ENCODE data around the gene SULT2A1. TPM values are rescaled to one million over a fixed set of nuclear protein-coding genes. Genes with fewer than 3 reads are reported as not detected.

The SULT2A1 gene
- total RNA-seq, 1 donor from 2014 or later: 4.4 TPM

DNA sequence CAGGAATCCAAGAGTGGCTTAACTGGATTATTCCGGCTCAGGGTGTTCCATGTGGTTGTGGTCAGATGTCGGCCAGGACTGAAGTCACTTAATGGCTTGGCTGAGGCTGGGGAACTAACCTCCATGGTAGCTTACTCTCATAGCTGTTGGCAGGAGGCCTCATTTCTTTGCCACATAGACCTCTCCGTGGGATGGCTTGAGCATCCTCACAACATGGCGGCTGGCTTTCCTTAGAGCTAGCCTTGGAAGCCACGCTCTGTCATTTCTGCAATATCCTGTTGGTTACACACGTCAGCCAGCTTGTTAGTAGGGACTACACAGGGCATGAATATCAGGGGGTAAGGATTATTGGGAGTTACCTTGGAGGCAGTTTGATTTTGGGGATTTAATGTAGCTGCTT is 59.3 kb downstream of the SULT2A1 start:
- H3K27me3 Mint-ChIP-seq: peaks cover 6% of the 10 kb centered on the region
- peaks cover 9% of the 10 kb centered on the region for H3K4me1 Mint-ChIP-seq (ENCODE audit: unreplicated experiment)
- TF ChIP-seq, protein P1, sequence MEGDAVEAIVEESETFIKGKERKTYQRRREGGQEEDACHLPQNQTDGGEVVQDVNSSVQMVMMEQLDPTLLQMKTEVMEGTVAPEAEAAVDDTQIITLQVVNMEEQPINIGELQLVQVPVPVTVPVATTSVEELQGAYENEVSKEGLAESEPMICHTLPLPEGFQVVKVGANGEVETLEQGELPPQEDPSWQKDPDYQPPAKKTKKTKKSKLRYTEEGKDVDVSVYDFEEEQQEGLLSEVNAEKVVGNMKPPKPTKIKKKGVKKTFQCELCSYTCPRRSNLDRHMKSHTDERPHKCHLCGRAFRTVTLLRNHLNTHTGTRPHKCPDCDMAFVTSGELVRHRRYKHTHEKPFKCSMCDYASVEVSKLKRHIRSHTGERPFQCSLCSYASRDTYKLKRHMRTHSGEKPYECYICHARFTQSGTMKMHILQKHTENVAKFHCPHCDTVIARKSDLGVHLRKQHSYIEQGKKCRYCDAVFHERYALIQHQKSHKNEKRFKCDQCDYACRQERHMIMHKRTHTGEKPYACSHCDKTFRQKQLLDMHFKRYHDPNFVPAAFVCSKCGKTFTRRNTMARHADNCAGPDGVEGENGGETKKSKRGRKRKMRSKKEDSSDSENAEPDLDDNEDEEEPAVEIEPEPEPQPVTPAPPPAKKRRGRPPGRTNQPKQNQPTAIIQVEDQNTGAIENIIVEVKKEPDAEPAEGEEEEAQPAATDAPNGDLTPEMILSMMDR (conservative IDR thresholded peaks at IDR 0.05): no peak
- H3K27ac Mint-ChIP-seq: no peak overlapping the region
- no peaks in the 10 kb centered on the region for H3K9me3 Mint-ChIP-seq
- H3K36me3 Mint-ChIP-seq: no peaks in the 10 kb centered on the region
- H3K4me3 Mint-ChIP-seq: no peak overlapping the region
- DNase-seq (ENCODE audit: extremely low spot score, unreplicated experiment): no peak

DNA sequence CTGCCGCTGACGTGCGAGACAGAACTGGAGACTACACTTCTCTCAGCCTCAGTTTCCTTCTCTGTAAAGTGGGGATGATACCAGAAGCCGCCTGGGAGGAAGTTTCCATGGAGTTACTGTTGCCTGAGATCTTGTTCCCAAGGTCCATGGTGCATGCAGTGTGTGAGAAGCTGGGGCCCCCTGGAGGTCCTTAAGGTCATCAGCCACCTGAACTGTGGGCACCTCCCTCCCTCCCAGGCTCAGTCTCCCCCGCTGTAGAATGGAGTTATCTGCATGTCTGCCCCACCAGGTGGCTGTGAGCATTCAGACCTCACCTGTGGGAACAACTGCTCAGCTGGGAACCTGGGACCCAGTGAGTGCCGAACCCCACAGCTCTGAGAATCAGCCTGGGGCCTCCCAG is 61.7 kb downstream of the SULT2A1 start:
- peaks cover 22% of the 10 kb centered on the region for H3K4me1 Mint-ChIP-seq (ENCODE audit: unreplicated experiment)
- DNase-seq (ENCODE audit: extremely low spot score, unreplicated experiment): no peak
- H3K27ac Mint-ChIP-seq: no peak overlapping the region

DNA sequence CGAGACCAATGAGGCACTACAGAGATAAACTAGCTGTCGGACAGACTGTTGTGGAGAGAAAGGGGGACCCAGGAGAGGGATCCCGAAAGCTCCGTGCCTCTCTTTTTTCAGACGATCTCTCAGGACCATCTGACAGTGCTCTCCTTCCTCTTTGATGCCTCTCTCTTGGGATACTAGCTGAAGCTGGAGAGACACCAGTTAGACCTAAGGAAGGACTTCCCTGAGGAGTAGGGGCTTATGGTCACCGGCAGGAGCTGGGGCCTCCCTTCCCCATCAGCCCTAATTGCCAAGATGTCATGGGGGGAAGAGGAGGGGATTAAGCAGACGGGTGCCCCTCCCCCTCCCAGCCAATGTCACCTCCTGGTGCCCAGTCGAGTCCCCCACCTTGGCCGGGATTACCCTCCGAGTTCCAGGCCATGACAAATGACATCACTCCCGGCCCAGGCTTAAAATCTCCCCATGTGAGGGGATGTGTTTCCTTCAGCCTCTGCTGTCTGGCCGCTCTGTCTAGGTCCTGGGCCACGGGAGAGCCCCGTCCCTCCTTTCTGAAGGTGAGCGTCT is 64.6 kb downstream of the SULT2A1 start, which contains the start of gene CRX:
CRX (plus strand) TSS at position 478 of the 561 bp plus-strand sequence. CDS start 12,507 bp downstream, outside the sequence.
- DNase-seq (ENCODE audit: extremely low spot score, unreplicated experiment): no peak
- H3K4me1 Mint-ChIP-seq (ENCODE audit: unreplicated experiment): peaks cover 22% of the 10 kb centered on the region
- peaks cover 35% of the 10 kb centered on the region for H3K27me3 Mint-ChIP-seq
- H3K9me3 Mint-ChIP-seq: no peaks in the 10 kb centered on the region
- H3K27ac Mint-ChIP-seq: peak within 1 kb of the TSS; percentile 55
- no peaks in the 10 kb centered on the region for H3K36me3 Mint-ChIP-seq
- H3K4me3 Mint-ChIP-seq: no peak within 1 kb of the TSS
- TF ChIP-seq, protein P1 (conservative IDR thresholded peaks at IDR 0.05): no peak

More for the DNA sequence above, 61.7 kb downstream of the SULT2A1 start:
- H3K36me3 Mint-ChIP-seq: no peaks in the 10 kb centered on the region
- TF ChIP-seq, protein P1 (conservative IDR thresholded peaks at IDR 0.05): no peak
- no peaks in the 10 kb centered on the region for H3K9me3 Mint-ChIP-seq
- H3K4me3 Mint-ChIP-seq: no peak overlapping the region
- peaks cover 26% of the 10 kb centered on the region for H3K27me3 Mint-ChIP-seq

Other genes starting within 250 kb of the SULT2A1 start
- gene EHD2, start 172.9 kb downstream of the SULT2A1 start, total RNA-seq (ENCODE audit: low replicate concordance): 10.3 and 21.0 TPM in 2 replicates
- 274 and 291 TPM in 2 replicates for gene NOP53, start 140.8 kb downstream of the SULT2A1 start, total RNA-seq (ENCODE audit: low replicate concordance)
- gene SELENOW, start 107.6 kb downstream of the SULT2A1 start, total RNA-seq (ENCODE audit: low replicate concordance): 109 and 117 TPM in 2 replicates
- gene TPRX1, start 81.8 kb downstream of the SULT2A1 start, total RNA-seq (ENCODE audit: low replicate concordance): not detected in 2 replicates
- not detected in 2 replicates for gene CRX, start 64.4 kb downstream of the SULT2A1 start, total RNA-seq (ENCODE audit: low replicate concordance)
- not detected in 2 replicates for gene TPRX2, start 27.1 kb downstream of the SULT2A1 start, total RNA-seq (ENCODE audit: low replicate concordance)
- gene BSPH1, start 105.9 kb upstream of the SULT2A1 start, total RNA-seq (ENCODE audit: low replicate concordance): not detected in 2 replicates
- not detected in 2 replicates for gene ELSPBP1, start 108.3 kb upstream of the SULT2A1 start, total RNA-seq (ENCODE audit: low replicate concordance)
- gene CABP5, start 157.8 kb upstream of the SULT2A1 start, total RNA-seq (ENCODE audit: low replicate concordance): not detected in 2 replicates
- gene PLA2G4C, start 224.5 kb upstream of the SULT2A1 start, total RNA-seq (ENCODE audit: low replicate concordance): 1.1 and 3.2 TPM in 2 replicates